ENCODE data around the gene CSTF1. TPM values are rescaled to one million over a fixed set of nuclear protein-coding genes. Genes with fewer than 3 reads are reported as not detected.
"Not testable (repeated sequence)": the region's sequence is repeated elsewhere in the genome, so short reads cannot be mapped to it uniquely, and the experiment has no call there.

CSTF1 gene
- total and polyA plus RNA-seq, 8 donors: 30.0 to 44.6 (median 41.5) TPM

DNA sequence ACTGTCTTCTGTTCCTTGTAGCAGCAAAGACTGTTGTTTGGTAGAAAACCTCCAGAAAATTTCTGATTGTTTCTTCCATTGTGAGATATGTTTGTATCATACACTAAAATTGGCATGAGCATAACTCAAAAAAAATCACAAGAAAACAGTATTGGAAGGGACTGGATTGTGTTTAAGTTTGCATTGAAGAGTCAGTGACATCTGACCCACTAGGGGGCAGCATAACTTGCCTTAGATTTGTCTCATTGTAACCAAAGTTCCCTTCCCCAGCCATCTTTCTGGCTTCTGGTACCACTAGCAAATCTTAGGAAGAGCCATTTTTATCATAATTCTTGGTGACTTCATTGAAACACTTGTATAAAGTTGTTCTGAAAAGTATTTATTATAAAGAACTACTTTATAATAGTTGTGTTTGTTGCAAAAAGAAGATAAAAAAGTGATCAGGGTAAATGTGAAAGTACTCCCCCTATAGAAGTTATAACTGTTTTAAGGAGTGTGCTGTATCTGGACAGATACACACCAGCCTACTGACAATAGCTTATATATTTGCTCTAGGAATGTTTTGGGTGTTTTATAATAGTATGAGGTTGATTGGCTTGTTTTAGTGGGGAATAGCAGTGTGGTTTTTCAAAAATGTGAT, 7.7 kb downstream of the CSTF1 start:
- TF ChIP-seq, protein P1, sequence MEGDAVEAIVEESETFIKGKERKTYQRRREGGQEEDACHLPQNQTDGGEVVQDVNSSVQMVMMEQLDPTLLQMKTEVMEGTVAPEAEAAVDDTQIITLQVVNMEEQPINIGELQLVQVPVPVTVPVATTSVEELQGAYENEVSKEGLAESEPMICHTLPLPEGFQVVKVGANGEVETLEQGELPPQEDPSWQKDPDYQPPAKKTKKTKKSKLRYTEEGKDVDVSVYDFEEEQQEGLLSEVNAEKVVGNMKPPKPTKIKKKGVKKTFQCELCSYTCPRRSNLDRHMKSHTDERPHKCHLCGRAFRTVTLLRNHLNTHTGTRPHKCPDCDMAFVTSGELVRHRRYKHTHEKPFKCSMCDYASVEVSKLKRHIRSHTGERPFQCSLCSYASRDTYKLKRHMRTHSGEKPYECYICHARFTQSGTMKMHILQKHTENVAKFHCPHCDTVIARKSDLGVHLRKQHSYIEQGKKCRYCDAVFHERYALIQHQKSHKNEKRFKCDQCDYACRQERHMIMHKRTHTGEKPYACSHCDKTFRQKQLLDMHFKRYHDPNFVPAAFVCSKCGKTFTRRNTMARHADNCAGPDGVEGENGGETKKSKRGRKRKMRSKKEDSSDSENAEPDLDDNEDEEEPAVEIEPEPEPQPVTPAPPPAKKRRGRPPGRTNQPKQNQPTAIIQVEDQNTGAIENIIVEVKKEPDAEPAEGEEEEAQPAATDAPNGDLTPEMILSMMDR (IDR thresholded peaks at IDR 0.05): peak; percentile 73 to 80
- ATAC-seq: peak; percentile 82

DNA sequence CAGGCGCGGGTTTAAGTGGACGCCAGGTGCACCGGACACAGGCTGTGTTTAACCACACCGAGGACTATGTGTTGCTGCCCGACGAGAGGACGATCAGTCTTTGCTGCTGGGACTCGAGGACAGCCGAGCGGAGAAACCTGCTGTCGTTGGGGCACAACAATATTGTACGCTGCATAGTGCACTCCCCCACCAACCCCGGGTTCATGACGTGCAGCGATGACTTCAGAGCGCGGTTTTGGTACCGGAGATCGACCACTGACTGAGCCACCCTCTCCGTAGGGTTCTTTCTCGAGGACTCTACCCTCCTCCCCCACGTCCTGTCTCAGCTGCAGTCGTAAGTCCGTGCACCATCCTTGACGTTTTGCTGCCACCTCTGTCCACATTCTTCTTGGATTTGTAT, 11.0 kb downstream of the CSTF1 start:
- no peak overlapping the region for H3K27ac ChIP-seq
- DNase-seq: no peak
- H3K27me3 ChIP-seq: no peaks in the 10 kb centered on the region
- TF ChIP-seq, protein P1 (IDR thresholded peaks at IDR 0.05): no peak
- peaks cover 0 to 97% of the 10 kb centered on the region in 2 donors for H3K36me3 ChIP-seq
- peaks cover 0 to 13% of the 10 kb centered on the region in 2 donors for H3K4me1 ChIP-seq
- intact Hi-C loops (cut with DNase I): loop anchor here in 1 of 2 donors (10.0 kb wide), 1 partner anchor 71 kb away; no protein-coding TSS in a partner anchor
- no peak for ATAC-seq
- no peaks in the 10 kb centered on the region for H3K9me3 ChIP-seq
- no peak overlapping the region for H3K4me3 ChIP-seq

More for the DNA sequence above, 7.7 kb downstream of the CSTF1 start:
- Histone ChIP-seq H3K4me1 (peaks cover 0 to 13% of the 10 kb centered on the region in 2 donors), H3K9me3 (no peaks in the 10 kb centered on the region), H3K27me3 (no peaks in the 10 kb centered on the region), H3K4me3 (no peak overlapping the region), H3K27ac (peak overlapping the region in 1 of 2 donors; percentile 33), H3K36me3 (peaks cover 0 to 97% of the 10 kb centered on the region in 2 donors)
- intact Hi-C loops (cut with DNase I): loop anchor here in 1 of 2 donors (10.0 kb wide), 1 partner anchor 75 kb away; no protein-coding TSS in a partner anchor
- DNase-seq: peak in 2 of 4 donors; percentile 70 to 82

DNA sequence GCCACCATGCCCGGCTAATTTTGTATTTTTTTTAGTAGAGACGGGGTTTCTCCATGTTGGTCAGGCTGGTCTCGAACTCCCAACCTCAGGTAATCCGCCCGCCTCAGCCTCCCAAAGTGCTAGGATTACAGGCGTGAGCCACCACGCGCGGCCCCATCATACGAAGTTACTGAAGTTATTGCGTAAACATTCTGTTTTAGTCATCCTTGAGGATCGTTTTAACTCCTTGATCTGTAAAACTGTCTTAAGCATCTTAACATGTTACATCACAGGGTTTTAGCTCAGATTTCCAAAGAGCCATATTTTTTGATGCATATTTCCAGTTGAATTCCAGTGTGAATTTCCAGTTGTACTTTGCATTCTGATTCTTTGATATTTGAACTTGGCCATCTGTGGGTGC, 12.9 kb downstream of the CSTF1 start:
- DNase-seq, H3K4me3 ChIP-seq, H3K27ac ChIP-seq, H3K9me3 ChIP-seq, H3K27me3 ChIP-seq, ATAC-seq: not testable (repeated sequence)
- H3K36me3 ChIP-seq: peaks cover 0 to 84% of the 10 kb centered on the region in 2 donors
- H3K4me1 ChIP-seq: peaks cover 0 to 18% of the 10 kb centered on the region in 2 donors
- intact Hi-C loops (cut with DNase I): loop anchor here in 1 of 2 donors (10.0 kb wide), 1 partner anchor 69 kb away; no protein-coding TSS in a partner anchor

DNA sequence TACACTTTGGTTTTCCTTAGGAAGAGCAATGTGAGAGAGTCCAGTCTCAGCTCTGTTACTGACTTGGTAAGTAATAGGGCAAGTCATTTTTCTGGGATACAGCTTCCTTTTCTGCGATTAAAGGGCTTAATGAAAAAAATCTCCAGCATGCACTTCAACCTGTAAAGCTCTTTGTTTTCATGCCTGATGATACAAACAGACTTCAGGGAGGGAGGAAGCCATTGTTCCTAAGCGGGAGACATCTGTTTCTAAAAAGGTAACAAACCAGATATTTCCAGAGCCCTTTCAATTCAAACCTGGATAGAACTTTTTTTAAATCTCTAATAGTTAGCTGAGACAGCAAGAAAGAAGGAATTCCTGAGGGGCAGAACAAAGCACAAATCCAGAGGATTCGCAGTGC, 14.5 kb downstream of the CSTF1 start:
- TF ChIP-seq, protein P1 (IDR thresholded peaks at IDR 0.05): no peak
- no peak for DNase-seq
- H3K27me3 ChIP-seq: no peaks in the 10 kb centered on the region
- no peak for ATAC-seq
- H3K9me3 ChIP-seq: no peaks in the 10 kb centered on the region
- intact Hi-C loops (cut with DNase I): loop anchor here in 1 of 2 donors (10.0 kb wide), 1 partner anchor 68 kb away; no protein-coding TSS in a partner anchor
- peaks cover 8 to 29% of the 10 kb centered on the region in 2 donors for H3K4me1 ChIP-seq
- H3K4me3 ChIP-seq: no peak overlapping the region
- H3K36me3 ChIP-seq: peaks cover 0 to 69% of the 10 kb centered on the region in 2 donors
- H3K27ac ChIP-seq: no peak overlapping the region

DNA sequence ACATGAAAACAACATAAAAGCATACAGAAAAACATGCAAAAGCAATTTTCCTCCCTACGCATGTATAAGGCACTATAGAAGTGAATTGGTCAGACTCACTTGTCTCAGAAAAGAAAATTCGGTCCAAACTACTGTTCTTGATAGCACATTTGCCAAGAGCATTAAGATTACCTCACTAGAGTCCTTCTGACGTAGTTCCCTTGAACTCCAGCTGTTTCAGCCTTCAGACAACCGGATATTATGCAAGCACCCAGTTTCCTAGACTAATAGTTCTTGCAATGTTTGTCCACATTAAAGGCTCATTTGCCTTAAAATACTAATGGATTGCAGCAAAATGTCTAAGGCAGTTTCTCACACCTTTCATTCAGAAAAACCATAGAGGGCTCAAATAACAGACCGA, 17.1 kb downstream of the CSTF1 start:
- Histone ChIP-seq H3K4me1 (peaks cover 8 to 41% of the 10 kb centered on the region in 2 donors), H3K27ac (peak overlapping the region; percentile 82 to 83), H3K36me3 (peaks cover 0 to 42% of the 10 kb centered on the region in 2 donors), H3K4me3 (no peak overlapping the region), H3K27me3 (no peaks in the 10 kb centered on the region), H3K9me3 (no peaks in the 10 kb centered on the region)
- TF ChIP-seq, protein P1 (IDR thresholded peaks at IDR 0.05): no peak
- ATAC-seq (peak; percentile 34), DNase-seq (peak in 2 of 4 donors; percentile 80 to 90)
- intact Hi-C loops (cut with DNase I): loop anchor here in 1 of 2 donors (10.0 kb wide), 1 partner anchor 65 kb away; no protein-coding TSS in a partner anchor

Data from left lung (tissue), 10 donors.